ENCODE measurements around the gene KLK1.

The KLK1 gene

DNA sequence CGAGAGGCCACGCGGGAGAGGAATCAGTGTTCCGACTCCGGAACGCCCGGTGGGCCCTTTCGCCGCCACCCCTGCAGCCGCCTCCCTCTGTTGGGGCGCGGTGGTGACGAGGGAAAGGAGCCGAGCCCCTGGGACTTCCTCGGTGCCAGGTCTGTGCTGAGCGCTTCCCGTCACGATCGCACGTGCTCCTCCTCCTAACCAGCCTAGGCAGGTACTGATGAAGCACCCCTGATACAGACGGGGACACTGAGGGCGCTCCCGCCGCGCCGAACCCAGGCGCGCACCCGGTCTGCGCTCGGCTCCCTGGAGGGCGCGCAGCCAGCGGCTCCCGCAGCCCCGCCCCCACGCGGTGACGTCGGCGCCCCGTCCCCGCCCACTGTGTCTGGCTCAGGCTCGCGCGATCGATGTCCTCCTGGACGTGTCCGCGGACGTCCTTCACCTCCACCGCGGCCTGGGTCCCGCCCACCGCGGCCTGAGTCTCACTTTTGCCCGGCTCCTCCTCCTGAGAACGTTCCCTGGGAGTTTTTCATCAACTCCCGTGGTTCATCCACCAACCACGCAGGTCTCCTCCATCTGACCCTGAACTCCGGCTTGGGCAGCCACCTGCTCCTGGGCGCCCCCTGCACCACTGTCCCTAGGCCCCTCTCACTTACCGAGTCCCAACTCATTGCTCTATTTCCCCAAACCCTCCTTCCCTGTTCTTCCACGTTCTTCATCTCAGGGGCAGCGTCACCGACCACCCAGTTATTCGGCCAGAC is 12.4 kb upstream of the KLK1 start:
- DNase-seq (ENCODE audit: low read depth), result peak; percentile 57

GRCh38 chr19:50835103-50835784 is 11.7 kb upstream of the KLK1 start:
- DNase-seq (ENCODE audit: low read depth), result no peak

- DNase-seq (ENCODE audit: low read depth), result no peak
Observed at GRCh38 chr19:50833802-50834167, 10.2 kb upstream of the KLK1 start.

GRCh38 chr19:50833117-50833801 is 9.7 kb upstream of the KLK1 start, which contains the start of gene KLK15:
Gene KLK15 (minus strand): TSS chr19:50833574. CDS start chr19:50831492, 2,082 bp downstream.
- DNase-seq (ENCODE audit: low read depth), result no peak

DNA sequence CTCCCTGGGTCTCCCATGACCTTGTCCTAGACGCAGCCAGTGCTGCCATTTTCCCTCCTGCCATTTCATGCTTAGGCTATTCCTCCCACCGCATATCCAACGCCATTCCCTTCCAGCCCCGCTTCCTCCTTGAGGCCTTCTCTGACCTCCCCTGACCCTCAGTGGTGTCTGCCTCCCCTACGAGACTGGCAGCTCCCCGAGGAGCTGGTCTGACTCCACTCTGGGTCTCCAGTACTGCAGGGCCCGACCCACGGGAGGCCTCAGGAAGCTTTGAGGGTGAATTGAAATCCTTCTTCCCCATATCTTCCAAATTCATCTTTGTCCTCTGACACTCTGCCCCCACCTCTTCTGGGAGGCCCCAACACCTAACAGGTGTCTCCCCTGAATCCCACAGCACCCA is 9.1 kb upstream of the KLK1 start:
- no peak for DNase-seq (ENCODE audit: low read depth)

GRCh38 chr19:50831026-50831396 is 7.4 kb upstream of the KLK1 start:
- no peak for DNase-seq (ENCODE audit: low read depth)

- DNase-seq (ENCODE audit: low read depth), result no peak
Observed at GRCh38 chr19:50830266-50831025, 6.9 kb upstream of the KLK1 start.

DNA sequence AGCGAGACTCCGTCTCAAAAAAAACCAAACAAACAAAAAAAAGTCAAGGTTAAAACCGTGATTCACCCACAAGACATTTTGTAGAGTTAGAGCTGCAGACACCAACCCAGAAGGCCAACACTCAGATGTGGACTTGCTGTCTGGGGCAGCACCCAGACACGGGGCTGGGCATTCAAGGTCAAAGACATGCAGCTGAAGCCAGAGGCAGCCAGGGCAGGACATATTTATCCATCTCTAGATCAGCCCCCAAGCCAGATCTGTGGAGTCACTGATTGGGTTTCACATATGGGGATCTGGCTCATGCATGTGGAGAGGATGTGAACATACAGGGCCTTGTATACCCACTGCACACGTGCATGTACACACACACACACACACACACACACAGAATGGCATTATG is 6.2 kb upstream of the KLK1 start:
- no peak for DNase-seq (ENCODE audit: low read depth)

DNA sequence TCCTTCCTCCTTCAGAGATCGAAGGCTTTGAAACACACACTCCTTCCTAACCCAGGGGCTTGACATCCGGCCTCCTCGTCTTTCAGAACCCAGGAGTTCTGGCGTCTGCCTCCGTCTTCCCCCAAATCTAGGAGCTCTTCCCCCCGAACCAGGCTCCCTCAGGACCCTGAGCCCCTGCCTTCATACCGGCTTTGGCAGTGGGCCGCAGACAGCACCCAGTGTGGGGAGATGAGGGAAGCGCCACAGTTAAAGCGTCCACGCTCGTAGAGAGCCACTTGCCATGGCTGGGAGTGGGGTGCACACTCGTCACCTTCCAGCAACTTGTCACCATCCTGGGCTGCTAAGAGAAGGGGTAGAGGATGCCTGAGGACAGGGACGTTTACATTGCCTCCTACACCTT is 3.9 kb upstream of the KLK1 start:
- no peak for DNase-seq (ENCODE audit: low read depth)

- no peak for DNase-seq (ENCODE audit: low read depth)
Observed at GRCh38 chr19:50826492-50827240, 3.1 kb upstream of the KLK1 start.

- no peak for DNase-seq (ENCODE audit: low read depth)
Observed at GRCh38 chr19:50822661-50823208, 852 bp downstream of the KLK1 start.

GRCh38 chr19:50821622-50822021 is 2.0 kb downstream of the KLK1 start:
- DNase-seq (ENCODE audit: low read depth), result no peak

- DNase-seq (ENCODE audit: low read depth), result no peak
Observed at GRCh38 chr19:50821248-50821612, 2.4 kb downstream of the KLK1 start.

GRCh38 chr19:50820549-50821247 is 2.9 kb downstream of the KLK1 start:
- no peak for DNase-seq (ENCODE audit: low read depth)

GRCh38 chr19:50820086-50820485 is 3.5 kb downstream of the KLK1 start:
- DNase-seq (ENCODE audit: low read depth), result no peak

DNA sequence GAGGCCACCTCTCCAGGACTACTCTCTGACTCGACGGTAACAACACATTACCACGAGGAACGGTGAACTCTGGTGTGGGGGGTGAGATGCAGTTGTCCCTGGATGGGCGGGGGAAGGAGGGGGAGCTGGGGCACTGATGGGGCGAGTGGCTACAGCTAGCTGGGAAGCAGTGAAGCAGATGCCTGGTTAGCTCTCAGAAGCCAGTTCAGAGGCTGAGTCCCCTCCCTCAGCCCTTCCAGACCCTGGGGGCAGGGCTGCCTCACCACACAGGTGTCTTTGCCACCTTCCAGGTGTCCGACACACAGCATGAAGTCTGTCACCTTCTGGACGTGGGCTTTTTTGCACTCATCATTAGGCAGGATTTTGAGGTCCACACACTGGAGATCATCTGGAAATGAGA is 4.0 kb downstream of the KLK1 start:
- no peak for DNase-seq (ENCODE audit: low read depth)

DNA sequence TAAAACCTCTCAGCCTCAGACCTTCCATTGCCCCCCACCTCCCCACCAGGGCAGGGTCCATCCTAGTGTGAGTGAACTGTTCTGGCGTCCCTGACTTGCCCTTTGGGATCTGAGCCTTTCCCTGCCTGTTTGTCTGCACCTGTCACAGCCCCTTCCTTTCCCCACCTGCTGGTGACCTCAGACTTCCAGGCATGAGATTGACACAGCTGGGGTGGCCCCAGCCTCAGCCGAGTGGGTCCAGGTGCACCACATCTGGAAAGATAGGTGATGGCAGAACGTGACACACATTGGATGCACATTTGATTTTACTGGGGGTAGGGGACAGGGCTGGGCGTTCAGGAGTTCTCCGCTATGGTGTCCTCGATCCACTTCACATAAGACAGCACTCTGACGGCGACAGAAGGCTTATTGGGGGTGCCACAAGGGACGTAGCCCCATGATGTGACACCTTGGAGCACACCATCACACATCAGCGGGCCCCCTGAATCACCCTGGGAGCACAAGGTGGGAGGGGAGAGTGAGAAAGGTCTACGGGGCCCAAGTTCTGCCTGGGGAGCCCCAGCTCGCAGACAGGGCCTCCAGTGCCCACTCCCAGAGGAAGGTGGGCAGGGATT is 4.6 kb downstream of the KLK1 start:
- no peak for DNase-seq (ENCODE audit: low read depth)

DNA sequence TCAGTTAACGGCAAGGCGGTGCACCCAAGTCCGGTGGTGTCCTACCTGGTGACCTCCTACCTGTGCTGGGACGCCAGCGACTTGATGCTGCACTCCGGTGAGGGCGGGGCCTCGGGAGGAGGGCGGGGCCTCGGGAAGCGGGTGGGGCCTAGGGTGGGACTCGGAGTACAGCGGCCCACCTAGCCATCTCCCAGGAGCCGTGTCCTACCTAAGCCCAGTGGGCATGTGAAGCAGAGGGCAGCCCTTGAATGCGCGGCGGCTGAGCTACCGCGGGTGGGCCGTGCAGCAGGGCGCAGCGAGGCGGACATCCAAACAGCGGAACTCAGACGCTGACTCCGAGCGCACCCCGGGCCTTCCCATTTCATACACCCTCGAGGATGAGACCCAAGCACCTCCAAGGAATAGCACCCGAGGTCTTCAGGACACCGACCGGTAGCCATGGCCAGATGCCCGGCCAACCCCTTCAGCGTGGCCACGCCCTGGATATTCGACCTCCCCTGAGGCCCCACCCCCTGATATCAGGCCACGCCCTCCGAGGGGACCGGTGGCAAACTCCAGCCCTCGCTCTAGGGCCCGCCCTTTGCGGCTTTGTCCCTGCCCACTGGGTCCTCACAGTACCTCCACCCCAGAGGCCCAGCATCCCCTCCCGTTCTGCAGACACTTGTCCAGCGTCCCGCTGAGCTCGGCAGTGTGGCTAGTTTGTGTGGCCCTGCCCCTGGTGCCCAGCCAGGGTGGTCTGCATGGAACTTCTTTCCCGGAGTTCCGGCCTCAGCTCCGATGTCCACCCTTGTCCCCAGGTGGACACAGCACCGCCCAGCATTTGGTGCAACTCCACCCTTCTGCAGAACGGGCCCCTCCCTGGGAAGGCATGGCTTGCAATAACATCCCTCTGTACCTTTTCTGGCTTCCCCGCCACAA is 5.4 kb downstream of the KLK1 start:
- peak; percentile 43 for DNase-seq (ENCODE audit: low read depth)

DNA sequence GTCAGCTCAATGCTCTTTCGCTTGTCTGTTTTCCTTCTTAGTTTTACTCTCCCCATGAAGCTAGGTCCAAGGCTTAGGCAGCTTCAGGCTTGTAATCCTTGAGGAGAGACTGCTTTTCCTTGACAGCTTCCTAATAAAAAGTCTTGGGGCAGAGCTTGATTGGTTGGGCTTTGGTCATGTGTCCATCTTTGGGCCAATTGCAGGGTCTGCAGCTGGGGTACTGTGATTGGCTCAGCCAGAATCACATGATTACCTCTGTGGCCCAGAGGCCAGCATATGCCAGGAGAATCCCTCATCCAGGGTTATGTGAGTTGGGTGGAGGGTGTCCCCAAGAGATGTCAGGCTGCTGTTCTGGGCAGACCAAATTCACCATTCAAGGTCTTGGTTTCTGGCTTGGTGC is 8.1 kb downstream of the KLK1 start:
- DNase-seq (ENCODE audit: low read depth), result no peak

Measured in stimulated activated CD8-positive, alpha-beta memory T cell treated with anti-CD3 and anti-CD28 coated beads, Interleukin-7, amount 100 ng/mL, for 24 hours (primary cell).